Mammary epithelial cell (primary cell): Measurements from ENCODE around the gene CD47.

ENCODE experiments used
- EZH2 ChIP-seq: IDR thresholded peaks from 2 replicates; pipeline ENCODE4 v1.6.1; 2012; ENCODE audit warnings: low read length, inconsistent platforms, borderline replicate concordance
- TF ChIP-seq, protein P1 (sequence below), 2 donors: IDR thresholded peaks in 1 of 2; conservative IDR thresholded peaks in 1 of 2; 2 replicates each; pipeline ENCODE4 v1.5.1; 2011 to 2012; ENCODE audit warnings: inconsistent platforms in 2 of 2, low read length in 2 of 2, mild to moderate bottlenecking in 2 of 2, control low read depth in 1 of 2, low read depth in 1 of 2; ENCODE audit not compliant: insufficient read depth in 1 of 2; ENCODE audit errors: extremely low read depth in 1 of 2

DNA sequence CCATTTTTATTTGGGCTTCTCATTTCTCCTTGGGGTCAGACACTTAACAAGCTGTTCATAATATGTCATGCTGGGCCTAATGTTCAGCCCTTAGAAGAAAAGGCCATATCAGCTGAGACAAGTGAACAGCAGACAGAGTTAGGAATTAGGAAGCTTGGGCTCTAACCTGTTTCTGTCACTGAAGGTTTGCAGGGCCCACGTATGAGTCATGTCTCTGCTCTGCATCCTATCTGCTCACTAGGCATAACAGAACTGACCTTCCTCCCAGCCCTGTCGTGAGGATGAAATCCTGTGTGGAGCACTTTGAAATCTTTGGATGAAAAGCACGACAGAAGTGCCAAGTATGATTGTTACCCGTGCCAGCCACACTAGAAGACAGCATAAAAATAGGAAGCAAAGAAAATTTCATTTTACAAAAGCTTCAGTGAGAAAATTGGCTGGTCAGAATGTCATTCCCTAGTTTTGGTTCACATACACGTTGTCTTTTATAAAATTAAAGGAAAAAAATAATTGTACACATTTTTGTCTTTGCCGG lies 26.5 kb upstream of the CD47 start:
- TF ChIP-seq, protein P1, sequence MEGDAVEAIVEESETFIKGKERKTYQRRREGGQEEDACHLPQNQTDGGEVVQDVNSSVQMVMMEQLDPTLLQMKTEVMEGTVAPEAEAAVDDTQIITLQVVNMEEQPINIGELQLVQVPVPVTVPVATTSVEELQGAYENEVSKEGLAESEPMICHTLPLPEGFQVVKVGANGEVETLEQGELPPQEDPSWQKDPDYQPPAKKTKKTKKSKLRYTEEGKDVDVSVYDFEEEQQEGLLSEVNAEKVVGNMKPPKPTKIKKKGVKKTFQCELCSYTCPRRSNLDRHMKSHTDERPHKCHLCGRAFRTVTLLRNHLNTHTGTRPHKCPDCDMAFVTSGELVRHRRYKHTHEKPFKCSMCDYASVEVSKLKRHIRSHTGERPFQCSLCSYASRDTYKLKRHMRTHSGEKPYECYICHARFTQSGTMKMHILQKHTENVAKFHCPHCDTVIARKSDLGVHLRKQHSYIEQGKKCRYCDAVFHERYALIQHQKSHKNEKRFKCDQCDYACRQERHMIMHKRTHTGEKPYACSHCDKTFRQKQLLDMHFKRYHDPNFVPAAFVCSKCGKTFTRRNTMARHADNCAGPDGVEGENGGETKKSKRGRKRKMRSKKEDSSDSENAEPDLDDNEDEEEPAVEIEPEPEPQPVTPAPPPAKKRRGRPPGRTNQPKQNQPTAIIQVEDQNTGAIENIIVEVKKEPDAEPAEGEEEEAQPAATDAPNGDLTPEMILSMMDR (conservative IDR thresholded peaks at IDR 0.05 in 1 of 2, IDR thresholded peaks at IDR 0.05 in 1 of 2; ENCODE audit: extremely low read depth in 1 of 2, insufficient read depth in 1 of 2, low read depth in 1 of 2, low read length in 2 of 2): no peak
- no peak for TF ChIP-seq EZH2
